Activated CD4-positive, CD25-positive, alpha-beta regulatory T cell treated with anti-CD3 and anti-CD28 coated beads, Interleukin-2, amount 50 U/mL, for 72 hours (primary cell): Measurements from ENCODE around the gene TRMT44.

Experiments used
- DNase-seq: peaks from one replicate; pipeline ENCODE4 v3.0.0; 2021

Gene TRMT44

DNA sequence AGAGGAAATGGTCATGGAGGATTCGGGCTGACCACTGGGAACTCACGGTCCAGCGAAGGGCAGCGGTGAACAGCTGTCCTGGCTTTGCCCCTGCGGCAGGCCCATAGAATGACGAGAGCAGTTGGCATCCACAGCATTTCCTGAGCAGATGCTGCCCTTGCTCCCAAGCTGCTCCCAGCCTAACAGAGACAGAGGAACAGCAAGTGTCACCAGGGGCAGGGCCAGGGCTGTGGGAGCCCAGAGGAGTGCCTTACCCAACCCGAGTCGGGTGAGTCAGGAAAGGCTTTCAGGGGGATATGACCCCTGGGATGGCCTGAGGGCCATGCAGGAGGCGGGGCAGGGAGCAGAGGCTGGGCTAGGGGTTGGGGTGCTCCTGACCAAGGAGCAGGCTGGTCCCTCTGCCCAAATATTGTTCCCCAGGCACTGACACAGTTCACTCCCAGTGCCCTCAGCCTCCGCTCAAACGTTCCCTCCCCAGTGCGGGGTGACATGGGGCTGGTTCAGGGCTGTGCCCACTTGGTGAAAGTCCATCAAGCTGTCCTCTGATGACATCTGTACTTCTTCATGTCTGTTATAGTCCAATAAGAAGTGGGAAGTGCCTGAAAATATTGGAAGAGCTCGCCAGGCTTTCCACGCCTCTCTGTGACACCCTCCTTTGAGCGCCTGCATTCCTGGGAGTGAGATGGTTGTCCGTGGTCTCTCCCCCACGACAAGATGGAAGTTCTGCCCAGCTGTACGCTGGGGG is 74.9 kb downstream of the TRMT44 start:
- DNase-seq: no peak

- no peak for DNase-seq
Observed at GRCh38 chr4:8516061-8516573, 75.5 kb downstream of the TRMT44 start.

GRCh38 chr4:8516996-8517550 is 76.5 kb downstream of the TRMT44 start:
- DNase-seq: no peak

DNA sequence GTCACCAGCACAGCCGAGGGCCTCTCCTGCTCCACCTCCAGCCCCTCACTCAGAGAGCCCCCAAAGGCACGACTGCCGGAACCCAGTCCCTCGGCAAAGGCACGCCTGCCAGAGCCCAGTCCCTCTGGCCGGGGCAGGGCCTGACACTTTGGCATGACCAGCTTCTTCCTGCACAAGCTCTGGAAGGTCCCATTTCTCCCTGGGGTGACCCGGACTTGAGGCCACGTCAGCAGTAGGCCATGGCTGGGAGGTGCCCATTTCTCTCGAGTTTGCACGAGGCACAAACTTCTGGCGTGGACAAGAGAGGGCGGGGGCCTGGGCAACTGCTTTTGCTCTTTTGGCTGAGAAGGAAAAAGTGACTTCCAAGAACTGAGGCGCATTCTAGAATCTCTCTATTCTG is 77.4 kb downstream of the TRMT44 start:
- DNase-seq: no peak

DNA sequence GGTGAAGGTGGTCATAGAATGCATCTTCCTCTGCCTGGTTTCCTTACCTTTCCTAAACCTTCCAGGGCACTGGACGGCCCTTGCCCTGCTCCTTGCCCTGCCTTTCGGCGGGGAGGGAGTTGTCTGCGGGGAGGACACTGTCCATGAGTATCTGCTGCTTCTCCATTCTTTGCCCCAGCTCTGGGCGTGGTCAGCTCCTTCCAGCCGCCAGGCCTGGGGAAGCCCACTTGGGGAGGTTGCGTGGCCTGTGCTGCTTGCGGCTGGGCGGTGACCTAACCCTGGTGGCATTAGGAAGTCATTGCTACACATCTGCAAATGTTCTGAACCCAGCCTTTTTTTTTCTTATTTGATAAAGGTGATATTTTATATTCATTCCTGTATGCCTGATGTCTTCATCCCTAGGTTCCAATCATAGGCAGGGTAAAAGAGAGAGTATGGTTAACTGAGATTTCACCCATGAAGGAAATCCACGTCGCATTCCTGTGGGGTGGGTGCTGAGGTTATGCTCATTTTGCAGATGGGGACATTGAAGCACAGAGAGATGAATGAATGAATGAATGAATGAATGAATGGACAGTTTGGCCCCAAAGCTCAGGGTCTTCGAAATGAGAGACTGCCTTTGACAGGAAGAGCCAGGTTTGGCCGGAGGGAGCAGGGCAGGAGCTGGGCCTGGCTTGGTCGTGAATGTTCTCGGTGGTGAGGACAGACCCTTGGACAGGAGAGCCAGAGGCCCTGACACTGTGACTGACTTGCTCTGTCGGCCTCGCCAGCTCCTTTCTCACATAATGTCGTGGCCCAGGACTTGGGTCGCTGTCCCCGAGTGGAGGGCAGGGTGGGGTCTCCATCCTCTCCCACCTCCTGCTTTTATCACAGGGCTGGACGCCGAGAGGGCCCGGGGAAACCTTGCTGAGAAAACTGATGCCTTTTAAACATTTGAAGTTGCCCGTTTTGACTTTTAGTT is 81.9 kb downstream of the TRMT44 start:
- no peak for DNase-seq

DNA sequence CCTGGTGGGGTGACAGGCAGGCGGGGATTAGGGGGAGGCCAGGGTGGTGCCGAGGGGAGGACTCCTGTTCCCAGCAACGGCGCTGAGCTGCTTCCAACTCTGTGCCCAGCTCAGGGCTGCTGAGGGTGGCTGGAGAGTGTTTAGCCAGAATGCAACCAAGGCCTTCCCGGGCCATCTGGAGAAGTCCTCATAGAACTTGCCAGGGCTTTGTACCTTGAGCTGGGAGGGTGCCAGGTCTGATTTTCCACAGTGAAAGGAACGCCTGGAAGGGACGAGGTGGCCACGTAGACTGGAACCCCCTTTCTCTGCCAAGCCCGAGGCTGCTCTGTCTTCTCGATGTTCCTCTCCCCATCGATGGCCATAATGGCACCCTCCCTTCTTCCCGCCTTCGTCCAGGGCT is 82.6 kb downstream of the TRMT44 start:
- no peak for DNase-seq

DNA sequence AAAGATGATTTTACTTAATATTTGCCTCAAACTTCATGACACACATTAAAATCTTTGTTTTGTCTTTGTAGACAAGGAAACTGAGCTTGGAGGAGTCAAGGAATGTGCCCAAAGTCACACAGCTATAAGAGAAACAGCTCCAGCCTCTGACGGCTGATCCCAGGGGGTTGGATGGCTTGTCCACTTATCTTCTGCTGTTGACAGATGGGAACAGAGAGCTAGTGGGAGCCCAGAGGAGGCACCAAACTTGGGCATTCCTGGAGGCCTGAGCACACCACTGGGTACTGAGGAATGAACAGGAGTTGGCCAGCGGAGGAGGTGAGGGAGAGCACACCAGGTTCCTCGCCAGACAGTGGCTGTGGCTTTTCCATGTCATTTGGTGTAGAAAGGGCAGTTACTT is 83.2 kb downstream of the TRMT44 start:
- DNase-seq: no peak

GRCh38 chr4:8524595-8525382 is 84.2 kb downstream of the TRMT44 start:
- DNase-seq: no peak

GRCh38 chr4:8525383-8526120 is 85.0 kb downstream of the TRMT44 start:
- no peak for DNase-seq
